DMS 273 treated with DMSO at 0.1 percent for 48 hours (cell line): ENCODE results near the gene SEC14L2.

Experiments used
- DNase-seq: peaks from one replicate; lab custom pipeline; 2025; lab: John Stamatoyannopoulos, UW

SEC14L2 gene

GRCh38 chr22:30396871-30397655 lies at the start of gene SEC14L2:
Gene SEC14L2 (plus strand): TSS chr22:30397018. CDS start chr22:30397117, 99 bp downstream.
- no peak for DNase-seq

- DNase-seq, result no peak
These were observed 49.4 kb upstream of the SEC14L2 start for GRCh38 chr22:30347255-30347892.

- DNase-seq, result no peak
These were observed 48.4 kb upstream of the SEC14L2 start for GRCh38 chr22:30348404-30348803.

DNA sequence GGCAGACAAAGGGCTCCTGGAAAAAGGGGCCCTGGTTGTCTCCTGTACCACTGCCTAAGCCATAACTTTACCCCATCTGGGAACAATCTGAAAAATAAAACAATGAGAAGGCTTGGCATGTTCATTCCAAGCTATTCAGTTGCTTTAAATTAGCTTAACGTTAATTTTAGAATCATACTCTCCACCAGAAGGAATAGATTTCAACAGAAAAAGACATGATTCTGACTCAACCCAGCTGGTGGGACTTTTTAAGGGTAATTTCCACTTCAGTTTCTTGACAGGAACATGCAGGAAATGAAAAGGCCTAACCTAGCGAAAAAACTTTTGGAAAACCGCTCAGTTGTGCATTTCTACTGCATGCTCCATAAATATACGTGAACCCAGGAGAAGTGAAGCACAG lies 48.0 kb upstream of the SEC14L2 start:
- no peak for DNase-seq

GRCh38 chr22:30351226-30351625 lies 45.6 kb upstream of the SEC14L2 start:
- DNase-seq, result no peak

DNA sequence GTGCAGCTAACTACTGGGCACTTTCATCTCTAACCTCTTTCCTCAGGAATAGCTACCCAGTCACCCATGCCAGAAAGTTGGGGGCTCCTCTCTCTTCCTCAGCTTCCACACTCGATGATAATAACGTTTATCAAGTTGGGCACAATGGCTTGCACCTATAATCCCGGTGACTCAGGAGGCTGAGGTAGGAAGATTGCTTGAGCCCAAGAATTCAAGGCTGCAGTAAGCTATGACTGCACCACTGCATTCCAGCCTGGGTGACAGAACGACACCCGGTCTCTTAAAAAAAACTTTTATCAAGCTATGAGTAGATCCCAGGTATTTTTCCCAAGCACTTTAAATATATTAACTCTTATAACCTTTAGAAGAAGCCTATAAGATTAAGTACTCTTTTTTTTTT lies 42.2 kb upstream of the SEC14L2 start:
- DNase-seq, result no peak

DNA sequence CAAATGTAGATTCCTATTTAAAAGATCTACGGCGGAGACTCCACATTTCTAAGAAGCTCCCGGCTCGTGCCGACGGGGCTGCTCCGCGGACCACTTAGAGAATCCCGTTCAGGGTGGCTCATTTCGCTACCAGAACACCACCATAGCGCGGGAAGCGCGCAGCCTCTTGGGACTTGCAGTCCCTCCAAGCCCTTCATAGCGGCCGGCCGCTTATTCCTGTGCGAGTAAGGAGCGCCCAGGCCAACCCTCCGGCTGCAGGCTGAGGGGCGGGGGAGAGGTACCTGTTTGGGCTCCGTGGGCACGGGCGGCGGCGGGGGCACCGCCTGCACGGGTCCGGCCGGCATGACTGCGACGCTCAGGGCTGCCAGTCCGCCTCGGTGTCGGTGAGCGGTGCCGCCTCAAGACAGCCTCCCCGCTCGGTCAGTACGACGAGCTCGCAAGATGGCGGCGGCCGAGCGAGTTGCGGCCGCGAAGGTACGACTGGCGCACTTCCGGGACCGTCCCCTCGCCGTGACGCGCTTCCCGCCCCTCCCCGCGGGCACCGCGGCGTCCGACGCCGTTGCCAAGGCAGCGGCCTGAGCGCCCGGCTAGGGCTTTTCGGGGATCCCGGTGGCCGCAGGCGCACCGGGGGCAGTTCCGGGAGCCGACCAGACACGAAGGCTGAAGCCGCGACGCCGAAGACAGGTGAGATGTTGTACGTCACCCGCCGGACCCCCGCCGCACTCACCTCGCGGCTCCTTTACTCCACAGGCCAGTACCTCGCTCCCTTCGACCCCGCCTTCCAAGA lies 40.2 kb upstream of the SEC14L2 start, which contains the start of the genes CCDC157 and SF3A1:
TSS of gene CCDC157 (plus strand) at position 559 of the 787 bp plus-strand sequence. CDS start 8,994 bp downstream, outside the sequence.
TSS of gene SF3A1 (minus strand) at position 446 of the 787 bp plus-strand sequence. CDS start at position 344, 102 bp downstream.
- DNase-seq, result peak; percentile 41

DNA sequence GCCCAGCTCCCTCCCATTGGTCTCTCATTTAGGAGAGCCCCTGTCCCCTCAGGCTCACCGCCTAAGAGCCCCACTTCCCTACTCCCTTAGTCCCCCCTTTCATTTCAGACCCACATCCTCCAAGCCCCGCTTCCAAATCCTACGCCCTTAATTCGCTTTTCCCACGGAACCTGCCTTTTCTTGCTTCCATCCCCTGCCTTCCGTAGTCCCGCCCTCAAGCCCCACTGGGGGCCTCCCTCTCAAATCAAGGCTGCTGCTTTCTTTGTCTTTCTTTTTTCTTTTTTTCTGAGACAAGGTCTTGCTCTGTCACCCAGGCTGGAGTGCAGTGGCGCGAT lies 39.6 kb upstream of the SEC14L2 start:
- DNase-seq, result no peak

GRCh38 chr22:30357650-30358215 lies 39.1 kb upstream of the SEC14L2 start:
- DNase-seq, result no peak

GRCh38 chr22:30358541-30358940 lies 38.3 kb upstream of the SEC14L2 start:
- DNase-seq, result no peak

- DNase-seq, result no peak
These were observed 34.7 kb upstream of the SEC14L2 start for GRCh38 chr22:30361916-30362650.

- no peak for DNase-seq
These were observed 34.1 kb upstream of the SEC14L2 start for GRCh38 chr22:30362651-30363281.

- DNase-seq, result no peak
These were observed 30.9 kb upstream of the SEC14L2 start for GRCh38 chr22:30365891-30366290.

GRCh38 chr22:30368420-30368819 lies 28.4 kb upstream of the SEC14L2 start:
- no peak for DNase-seq

GRCh38 chr22:30370641-30371230 lies 26.1 kb upstream of the SEC14L2 start:
- no peak for DNase-seq

- DNase-seq, result no peak
These were observed 25.5 kb upstream of the SEC14L2 start for GRCh38 chr22:30371321-30371720.

GRCh38 chr22:30371981-30372380 lies 24.8 kb upstream of the SEC14L2 start:
- no peak for DNase-seq

- DNase-seq, result no peak
These were observed 23.9 kb upstream of the SEC14L2 start for GRCh38 chr22:30372915-30373314.

GRCh38 chr22:30373331-30374325 lies 23.2 kb upstream of the SEC14L2 start:
- DNase-seq, result no peak
